ENCODE measurements around the gene BSND. TPM values are rescaled to one million over a fixed set of nuclear protein-coding genes. Genes with fewer than 3 reads are reported as not detected.

The BSND gene
- total RNA-seq, 2 experiments from 2014 or later: not detected

Other genes with a start within 250 kb of the BSND start
- 1 to 10 TPM; 6.4 to 6.6 TPM for gene PARS2, start 234.4 kb upstream of the BSND start, total RNA-seq
- gene TTC22, start 197.6 kb upstream of the BSND start, total RNA-seq: 1 to 10 TPM; 4.8 to 5.3 TPM
- gene DHCR24, start 111.7 kb upstream of the BSND start, total RNA-seq: 10 to 100 TPM; 66.1 to 69.4 TPM
- gene TMEM61, start 18.3 kb upstream of the BSND start, total RNA-seq: not detected
- not detected for gene PCSK9, start 40.6 kb downstream of the BSND start, total RNA-seq
- gene USP24, start 216.4 kb downstream of the BSND start, total RNA-seq: 10 to 100 TPM; 44.4 to 51.2 TPM